HG03354 (cell line): Measurements from ENCODE around the gene TOP3A.
"Not testable (repeated sequence)": the region's sequence is repeated elsewhere in the genome, so short reads cannot be mapped to it uniquely, and the experiment has no call there.

Experiments used
- ATAC-seq: cut with Tn5 transposase; IDR thresholded peaks from one replicate; pipeline ENCODE4 v1.9.1; 2021; ENCODE audit warnings: mild to moderate bottlenecking; ENCODE audit not compliant: unreplicated experiment, poor library complexity, severe bottlenecking

The TOP3A gene, protein sequence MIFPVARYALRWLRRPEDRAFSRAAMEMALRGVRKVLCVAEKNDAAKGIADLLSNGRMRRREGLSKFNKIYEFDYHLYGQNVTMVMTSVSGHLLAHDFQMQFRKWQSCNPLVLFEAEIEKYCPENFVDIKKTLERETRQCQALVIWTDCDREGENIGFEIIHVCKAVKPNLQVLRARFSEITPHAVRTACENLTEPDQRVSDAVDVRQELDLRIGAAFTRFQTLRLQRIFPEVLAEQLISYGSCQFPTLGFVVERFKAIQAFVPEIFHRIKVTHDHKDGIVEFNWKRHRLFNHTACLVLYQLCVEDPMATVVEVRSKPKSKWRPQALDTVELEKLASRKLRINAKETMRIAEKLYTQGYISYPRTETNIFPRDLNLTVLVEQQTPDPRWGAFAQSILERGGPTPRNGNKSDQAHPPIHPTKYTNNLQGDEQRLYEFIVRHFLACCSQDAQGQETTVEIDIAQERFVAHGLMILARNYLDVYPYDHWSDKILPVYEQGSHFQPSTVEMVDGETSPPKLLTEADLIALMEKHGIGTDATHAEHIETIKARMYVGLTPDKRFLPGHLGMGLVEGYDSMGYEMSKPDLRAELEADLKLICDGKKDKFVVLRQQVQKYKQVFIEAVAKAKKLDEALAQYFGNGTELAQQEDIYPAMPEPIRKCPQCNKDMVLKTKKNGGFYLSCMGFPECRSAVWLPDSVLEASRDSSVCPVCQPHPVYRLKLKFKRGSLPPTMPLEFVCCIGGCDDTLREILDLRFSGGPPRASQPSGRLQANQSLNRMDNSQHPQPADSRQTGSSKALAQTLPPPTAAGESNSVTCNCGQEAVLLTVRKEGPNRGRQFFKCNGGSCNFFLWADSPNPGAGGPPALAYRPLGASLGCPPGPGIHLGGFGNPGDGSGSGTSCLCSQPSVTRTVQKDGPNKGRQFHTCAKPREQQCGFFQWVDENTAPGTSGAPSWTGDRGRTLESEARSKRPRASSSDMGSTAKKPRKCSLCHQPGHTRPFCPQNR

DNA sequence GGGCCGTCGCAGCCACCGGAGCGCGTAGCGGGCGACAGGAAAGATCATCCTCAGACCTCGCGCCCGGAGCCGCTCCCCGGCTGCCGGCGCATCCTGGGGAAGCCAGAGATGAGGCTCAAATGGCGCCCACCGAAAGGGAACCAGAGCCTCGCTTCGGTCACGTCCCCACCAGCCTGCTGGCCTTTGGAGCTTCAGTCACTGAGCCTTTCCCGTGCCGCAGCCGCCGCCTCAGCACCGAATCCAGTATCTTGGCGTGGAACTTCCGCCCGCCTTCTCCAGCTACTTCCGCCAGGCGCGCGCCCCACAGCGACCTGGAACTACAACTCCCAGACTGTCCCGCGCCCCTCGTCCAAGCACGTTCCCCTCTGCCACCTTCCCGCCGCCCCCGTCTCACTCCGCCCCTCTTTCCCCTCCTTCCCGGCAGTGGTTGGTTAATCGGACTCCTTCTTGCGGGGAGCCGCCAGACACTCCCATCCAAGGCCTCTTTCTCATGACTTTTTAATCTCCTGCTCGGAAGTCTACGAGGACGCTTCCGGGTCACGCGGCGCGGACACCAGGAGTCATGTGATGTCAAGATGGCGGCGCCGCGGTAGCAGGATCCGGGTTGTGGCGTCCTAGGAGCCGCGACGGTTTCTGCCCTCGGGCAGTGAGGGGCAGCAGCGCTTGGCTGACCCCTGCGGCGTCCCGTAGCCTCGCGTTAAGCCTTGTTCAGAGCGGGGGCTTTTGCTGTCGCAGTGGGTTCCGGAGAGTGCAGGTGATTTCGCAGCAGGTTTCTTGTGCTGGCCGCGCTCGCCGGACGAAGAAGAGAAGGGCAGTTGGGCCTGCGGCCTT is at the start of gene TOP3A, which contains the start of gene SMCR8:
TOP3A (minus strand) TSS at position 264 of the 831 bp plus-strand sequence; CDS start at position 48, 216 bp downstream.
SMCR8 (plus strand) TSS at position 563 of the 831 bp plus-strand sequence. CDS start 497 bp downstream, outside the sequence.
- ATAC-seq, result peak; percentile 87

DNA sequence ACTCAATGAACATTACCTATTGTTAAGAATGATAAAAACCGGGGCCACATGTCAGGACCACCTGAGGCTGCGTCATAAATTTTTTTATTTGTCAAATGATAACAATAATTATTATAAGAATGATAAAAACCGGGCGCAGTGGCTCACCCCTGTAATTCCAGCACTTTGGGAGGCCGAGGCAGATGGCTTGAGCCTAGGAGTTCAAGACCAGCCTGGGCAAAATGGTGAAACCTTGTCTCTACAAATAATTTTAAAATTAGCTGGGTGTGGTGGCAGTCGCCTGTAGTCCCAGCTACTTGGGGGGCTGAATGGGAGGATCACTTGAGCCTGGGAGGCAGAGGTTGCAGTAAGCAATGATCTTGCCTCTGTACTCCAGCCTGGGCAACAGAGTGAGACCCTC is 49.4 kb upstream of the TOP3A start:
- ATAC-seq, result no peak

DNA sequence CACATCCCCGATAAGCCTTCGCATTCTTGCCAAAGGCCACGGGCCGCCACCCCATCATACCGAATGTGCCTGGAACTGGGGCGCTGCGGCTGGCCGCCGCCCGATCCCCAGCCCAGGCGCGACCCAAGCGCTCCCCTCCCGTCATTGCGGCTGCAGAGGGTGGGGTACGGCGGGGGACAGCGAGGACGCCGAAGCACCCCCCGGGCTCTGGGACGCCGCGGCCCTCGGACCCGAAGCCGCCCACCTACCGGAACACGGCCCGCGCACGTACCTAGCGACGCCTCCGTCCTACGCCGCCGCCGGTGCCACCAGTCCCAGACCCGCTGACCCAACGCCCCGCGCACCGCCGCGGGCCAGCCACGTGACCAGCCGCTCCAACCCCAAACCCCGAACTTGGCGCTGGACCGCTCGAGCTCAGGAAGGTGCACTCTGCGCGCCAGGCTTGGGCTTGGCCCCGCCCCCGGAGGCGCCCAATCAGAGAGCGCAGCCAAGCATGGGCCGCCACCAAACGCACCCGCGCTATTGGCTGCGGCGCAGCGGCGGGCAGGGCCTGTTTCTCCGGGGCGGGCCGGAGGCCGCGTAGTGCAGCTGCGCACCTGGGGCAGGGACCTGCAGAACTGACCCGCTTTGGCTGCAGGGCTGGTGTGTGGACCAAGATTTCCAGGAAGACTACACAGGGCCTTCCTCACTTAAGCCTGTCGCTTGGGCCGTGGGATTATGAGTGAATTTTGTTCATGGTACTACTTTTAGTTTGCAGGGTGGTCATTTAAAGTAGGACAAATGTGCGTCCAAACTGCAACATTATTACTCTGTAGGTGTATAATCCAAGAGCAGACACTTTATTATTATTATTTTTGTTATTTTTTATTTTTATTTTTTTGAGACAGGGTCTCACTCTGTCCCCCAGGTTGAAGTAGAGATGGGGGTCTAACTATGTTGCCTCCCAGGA is 48.6 kb upstream of the TOP3A start, which contains the start of gene SHMT1:
SHMT1 (minus strand) TSS at position 450 of the 949 bp plus-strand sequence. CDS start 7,569 bp downstream, outside the sequence.
- peak; percentile 98 for ATAC-seq

DNA sequence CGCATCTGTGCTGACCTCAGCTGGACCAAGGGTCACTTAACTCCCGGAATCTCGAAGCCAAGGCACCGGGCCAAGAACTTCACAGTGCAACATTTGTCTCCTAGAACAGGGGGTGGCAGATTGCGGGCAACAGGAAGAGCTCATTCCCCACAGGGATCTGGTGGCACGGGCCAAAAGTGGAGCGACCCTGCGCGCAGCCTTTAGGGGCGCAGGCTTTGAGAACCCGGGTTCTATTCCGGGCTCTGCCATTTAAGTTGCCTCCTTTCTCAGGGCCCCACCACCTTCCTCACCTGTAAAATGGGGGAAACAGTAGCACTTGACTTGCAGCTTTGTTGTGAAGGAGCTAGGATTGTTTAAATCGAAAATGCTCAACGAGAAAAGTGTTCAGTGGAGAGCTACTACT is 47.9 kb upstream of the TOP3A start:
- peak; percentile 21 for ATAC-seq

DNA sequence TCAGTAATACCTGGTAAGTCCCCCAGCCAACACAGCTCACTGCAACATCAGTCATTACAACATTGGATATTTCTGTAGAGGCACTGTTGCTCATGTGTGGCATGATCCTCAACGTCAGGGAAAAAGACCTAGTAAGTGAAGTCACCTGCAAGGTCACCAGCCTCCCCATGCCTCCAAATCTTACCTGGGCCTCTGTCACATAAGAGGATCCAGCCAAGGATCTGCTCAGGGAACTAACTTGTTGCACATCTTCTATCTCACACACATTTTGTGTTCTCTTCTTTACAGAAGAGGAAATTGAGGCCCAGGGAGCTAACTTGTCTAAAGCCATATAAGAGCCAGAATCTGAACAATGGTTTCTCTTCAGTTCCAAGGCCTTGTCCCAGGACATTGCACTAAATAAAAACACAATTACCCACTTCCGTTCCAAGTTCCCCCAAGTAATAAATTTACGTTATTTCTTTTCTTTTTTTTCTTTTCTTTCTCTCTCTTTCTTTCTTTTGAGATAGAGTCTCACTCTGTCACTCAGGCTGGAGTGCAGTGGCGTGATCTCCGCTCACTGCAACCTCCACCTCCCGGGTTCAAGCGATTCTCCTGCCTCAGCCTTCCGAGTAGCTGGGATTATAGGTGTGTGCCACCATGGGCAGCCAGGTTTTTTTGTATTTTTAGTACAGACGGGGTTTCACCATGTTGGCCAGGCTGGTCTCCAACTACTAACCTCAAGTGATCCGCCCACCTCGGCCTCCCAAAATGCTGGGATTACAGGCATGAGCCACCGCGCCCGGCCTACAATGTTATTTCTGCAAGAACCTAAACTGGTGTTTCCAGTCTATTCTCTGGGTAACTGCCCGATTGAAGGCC is 47.3 kb upstream of the TOP3A start:
- ATAC-seq, result no peak

DNA sequence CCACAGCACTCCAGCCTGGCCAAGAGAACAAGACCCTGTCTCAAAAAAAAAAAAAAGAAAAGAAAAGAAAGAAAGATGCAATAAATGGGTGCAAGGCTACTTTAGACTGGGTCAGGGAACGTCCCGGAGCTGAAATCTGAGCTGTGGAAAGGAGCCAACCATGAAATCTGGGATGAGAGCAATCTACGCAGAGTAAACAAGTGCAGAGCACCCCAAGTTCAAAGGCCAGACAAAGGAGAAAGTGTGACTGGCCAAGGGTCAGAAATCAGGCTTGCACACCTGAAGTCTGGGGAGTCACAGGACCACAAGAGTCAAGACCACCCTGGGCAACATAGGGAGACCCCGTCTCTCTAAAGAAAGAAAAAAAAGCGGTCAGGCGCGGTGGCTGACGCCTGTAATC is 45.7 kb upstream of the TOP3A start:
- no peak for ATAC-seq

DNA sequence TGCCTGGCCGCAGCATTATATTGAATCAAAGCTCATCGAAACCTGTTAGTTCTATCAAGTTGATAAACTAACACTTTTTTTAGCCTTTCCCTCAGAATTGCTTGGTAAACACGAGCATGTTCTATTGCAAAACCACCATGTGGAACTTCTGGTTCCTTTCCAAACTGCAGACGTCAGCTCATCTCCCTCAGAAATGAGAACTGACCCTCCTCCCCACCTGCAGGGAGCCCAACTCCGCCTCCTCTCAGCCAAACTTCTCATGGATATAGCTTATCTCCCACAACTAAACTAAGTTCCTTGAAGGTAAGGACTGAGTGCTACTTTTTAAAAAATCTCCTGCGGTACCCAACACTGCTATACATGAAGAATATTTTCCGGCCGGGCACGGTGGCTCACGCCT is 41.8 kb upstream of the TOP3A start:
- no peak for ATAC-seq

DNA sequence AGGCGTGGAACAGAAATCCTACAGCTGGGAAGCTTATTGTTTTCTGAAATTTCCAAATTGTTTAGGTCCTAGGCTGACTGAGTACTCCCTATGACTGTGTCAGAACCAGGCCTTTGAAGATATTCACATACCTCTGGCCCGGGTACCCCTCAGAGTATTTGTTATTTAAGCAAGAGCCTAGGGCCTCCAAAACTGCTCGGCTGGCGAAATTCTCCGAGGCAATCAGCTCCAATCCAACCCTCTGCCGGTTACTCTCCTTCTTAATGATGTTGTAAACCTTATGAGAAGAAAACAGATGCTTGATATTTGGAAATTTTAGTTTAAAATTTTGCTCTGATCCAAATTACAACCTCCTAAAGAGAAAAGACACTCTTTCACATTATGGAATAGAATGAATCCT is 38.7 kb upstream of the TOP3A start:
- no peak for ATAC-seq

DNA sequence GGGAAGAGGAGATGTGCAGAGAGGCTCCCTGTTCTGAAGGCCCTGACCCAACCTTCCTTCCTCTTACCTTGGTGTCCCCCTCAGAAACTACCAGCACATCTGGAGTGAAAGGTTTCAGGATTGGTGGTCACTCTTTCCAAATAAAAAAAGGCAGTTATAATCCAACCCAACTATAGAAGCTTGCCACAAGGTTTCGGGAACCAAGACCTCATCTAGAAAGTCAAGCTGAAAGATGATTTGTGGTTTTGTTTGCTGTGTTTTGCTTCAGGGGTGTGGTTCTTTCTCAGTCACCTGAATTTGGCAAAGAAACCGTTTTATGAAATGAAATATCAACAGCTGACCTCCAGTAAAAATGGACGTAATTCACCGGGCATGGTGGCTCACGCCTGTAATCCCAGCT is 29.2 kb upstream of the TOP3A start:
- ATAC-seq, result no peak

DNA sequence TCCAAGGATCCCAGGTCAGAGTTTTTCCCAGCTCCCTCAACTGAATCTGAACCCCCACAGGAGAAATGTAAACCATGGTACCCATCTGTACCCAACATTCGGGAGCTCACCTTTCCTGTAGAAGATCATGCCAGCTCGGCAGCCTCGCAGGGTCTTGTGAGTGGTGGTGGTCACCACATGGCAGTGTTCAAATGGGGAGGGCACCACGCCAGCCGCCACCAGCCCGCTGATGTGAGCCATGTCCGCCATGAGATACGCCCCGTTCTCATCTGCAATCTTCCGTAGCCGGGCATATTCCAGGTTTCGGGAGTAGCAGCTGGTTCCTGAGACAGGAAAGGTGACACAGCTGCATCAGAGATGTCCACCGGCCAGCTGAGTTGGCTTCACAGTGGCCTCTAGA is 25.1 kb upstream of the TOP3A start:
- ATAC-seq, result no peak

DNA sequence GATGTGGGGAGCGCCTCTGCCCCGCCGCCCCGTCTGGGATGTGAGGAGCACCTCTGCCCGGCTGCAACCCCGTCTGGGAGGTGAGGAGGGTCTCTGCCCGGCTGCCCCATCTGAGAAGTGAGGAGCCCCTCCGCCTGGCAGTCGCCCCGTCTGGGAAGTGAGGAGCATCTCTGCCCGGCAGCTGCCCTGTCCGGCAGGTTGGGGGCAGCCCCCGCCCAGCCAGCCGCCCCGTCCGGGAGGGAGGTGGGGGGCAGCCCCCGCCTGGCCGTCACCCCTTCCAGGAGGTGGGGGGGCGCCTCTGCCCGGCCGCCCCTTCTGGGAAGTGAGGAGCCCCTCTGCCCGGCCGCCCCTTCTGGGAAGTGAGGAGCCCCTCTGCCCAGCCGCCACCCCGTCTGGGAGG is 23.4 kb upstream of the TOP3A start:
- not testable (repeated sequence) for ATAC-seq

DNA sequence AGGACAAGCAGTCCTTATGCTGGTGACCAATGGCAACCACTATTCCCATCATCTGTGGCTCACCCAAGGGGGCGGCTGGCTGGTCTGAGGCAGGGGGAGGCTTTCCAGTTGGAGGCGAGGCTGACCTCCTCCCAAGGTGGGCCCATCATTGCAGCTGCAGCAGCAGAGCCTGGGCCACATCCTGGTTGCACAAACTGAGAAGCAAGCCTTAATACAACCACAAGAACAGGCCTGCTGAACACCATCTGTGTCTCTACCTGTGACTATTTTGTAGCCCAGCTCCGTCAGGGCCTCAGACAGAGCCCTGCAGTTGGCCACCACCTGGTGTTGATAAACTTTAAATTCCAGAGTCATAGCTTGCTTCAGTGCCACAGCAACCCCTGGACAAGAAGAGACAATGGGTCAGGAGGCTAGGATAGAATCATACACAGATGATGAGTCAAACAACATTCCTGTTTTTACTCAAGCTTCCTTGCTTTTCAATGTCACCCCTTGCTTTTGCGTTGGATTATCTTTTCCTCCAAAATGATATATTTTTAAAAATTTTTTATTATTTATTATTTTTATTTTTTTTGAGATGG is 18.2 kb upstream of the TOP3A start:
- ATAC-seq, result no peak

DNA sequence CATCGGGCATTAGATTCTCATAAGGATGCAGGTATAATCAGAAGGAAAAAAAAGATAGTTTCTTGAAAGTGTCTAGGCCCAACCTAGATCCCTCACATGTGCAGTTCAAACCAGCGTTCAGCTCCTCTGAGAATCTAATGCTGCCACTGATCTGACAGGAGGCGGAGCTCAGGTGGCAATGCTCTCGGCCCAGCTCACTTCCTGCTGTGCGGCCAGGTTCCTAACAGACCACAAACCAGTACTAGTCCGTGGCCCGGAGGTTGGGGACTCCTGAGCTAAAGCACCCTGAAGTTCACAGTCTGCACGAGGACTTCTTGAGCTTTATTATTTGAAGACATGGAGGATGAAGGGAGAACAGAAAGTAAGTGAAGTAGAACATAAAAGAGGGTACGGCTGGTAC is 17.1 kb upstream of the TOP3A start:
- no peak for ATAC-seq

DNA sequence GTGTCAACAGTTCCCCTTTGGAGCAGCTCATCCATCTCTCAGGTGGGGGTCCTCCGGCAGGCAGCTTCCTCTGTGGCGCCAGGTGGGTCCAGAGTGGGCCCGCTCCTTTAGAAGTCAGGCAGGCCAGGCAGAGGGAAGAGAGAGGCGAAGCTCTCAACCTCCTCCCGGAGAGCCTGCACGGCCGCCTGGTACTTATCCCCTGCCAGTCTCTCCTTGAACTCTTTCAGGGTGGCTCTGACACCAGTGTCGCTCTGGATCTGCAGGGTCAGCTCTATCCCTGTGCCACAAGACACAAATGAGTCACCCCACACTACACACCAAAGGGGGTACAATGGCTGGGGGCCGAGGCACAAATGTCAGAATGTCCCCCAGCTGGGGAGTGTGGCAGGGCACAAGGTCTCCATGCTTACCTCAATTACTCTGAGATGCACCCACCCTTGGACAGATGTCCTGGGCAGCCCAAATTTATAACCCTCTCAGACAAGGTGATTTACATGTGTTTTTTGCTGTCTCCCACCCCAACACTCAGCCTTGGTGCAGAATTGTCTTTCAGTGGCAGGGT is 13.9 kb upstream of the TOP3A start:
- ATAC-seq, result no peak

DNA sequence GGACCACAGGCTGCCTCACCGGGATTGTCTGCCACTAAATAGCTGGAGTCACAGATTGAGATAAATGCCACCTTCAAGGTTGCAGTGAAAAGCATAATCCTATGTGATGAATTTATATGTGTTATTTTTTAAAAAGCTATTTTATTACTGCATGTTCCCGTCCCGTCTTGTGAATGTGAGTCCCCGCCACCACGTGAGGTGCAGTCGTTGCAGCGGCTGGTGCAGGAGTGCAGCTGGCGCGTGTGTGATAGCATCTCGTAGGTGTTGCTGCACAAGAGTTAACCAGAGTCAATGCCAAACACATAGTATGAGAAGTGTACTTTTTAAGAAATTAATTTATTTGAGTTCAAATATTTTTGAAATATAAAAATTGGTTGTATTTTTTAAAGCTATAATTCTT is 12.8 kb upstream of the TOP3A start:
- no peak for ATAC-seq

DNA sequence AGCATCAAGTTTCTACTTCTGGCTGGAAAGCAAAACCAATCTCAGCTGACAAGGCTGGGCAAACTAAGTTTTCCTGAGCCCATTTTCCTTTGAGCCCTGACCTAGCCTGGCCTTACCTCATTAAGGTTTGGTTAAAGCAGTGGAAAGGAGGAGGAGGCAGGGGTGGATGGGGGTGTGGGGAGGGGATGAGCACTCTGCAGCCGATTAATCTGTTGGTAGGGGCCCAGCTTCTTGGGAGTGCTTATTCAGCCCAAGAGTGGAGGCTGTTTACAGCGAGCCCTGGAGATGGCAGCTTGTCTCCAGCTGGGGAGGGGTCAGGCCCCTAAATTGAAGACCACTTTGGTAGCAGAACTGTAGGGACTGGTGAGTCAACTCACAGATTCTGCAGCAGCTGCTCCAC is 12.3 kb upstream of the TOP3A start:
- ATAC-seq, result no peak

DNA sequence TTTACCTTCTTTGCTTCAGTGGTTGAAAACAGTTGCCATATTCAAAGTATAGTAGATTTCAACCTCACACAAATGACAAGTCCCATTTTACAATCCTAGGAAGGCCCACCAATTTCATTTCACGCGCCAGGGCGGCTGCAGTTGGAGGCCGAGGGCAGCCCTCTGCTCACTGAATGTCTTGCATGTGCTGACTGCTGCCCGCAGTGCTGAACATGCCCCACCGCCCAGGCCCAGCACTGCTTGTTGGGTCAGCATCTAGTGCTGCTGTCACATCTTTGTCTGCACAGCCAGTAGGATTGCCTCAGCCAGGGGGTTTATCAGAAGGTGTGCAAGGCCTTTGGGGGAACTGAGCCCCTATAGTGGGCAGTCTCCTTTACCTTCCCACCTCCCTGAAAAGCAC is 11.8 kb upstream of the TOP3A start:
- ATAC-seq, result no peak
